Measurements from ENCODE around the gene CDC25A.

CDC25A gene

GRCh38 chr3:48185129-48185528, 3.1 kb downstream of the CDC25A start:
- Histone ChIP-seq H3K9ac (ENCODE audit: insufficient read length, low read depth) (no peak overlapping the region), H3K27me3 (ENCODE audit: insufficient read depth, insufficient read length) (no peaks in the 10 kb centered on the region), H3K9me3 (ENCODE audit: insufficient read depth, low read length) (no peaks in the 10 kb centered on the region), H3K4me1 (ENCODE audit: insufficient read depth, insufficient read length) (peaks cover 7% of the 10 kb centered on the region), H3K4me3 (ENCODE audit: insufficient read length, low read depth) (no peak overlapping the region), H3K36me3 (ENCODE audit: insufficient read depth, insufficient read length, low read length) (peaks cover 67% of the 10 kb centered on the region)
- DNase-seq (ENCODE audit: low read depth, low spot score), result no peak
- TF ChIP-seq YY1 (IDR thresholded peaks at IDR 0.05; ENCODE audit: insufficient read depth, insufficient read length) (no peak), ZNF274 (IDR thresholded peaks at IDR 0.05; ENCODE audit: low read depth, low read length) (no peak), SUZ12 (IDR thresholded peaks at IDR 0.05; ENCODE audit: extremely low read depth, insufficient read depth, insufficient read length) (no peak)

- H3K9ac ChIP-seq (ENCODE audit: insufficient read length, low read depth), result no peak overlapping the region
- H3K36me3 ChIP-seq (ENCODE audit: insufficient read depth, insufficient read length, low read length), result peaks cover 75% of the 10 kb centered on the region
- no peak overlapping the region for H3K4me3 ChIP-seq (ENCODE audit: insufficient read length, low read depth)
- H3K4me1 ChIP-seq (ENCODE audit: insufficient read depth, insufficient read length), result peaks cover 7% of the 10 kb centered on the region
- DNase-seq (ENCODE audit: low read depth, low spot score), result no peak
- no peaks in the 10 kb centered on the region for H3K27me3 ChIP-seq (ENCODE audit: insufficient read depth, insufficient read length)
- H3K9me3 ChIP-seq (ENCODE audit: insufficient read depth, low read length), result no peaks in the 10 kb centered on the region
- no peak for TF ChIP-seq YY1 (IDR thresholded peaks at IDR 0.05; ENCODE audit: insufficient read depth, insufficient read length)
- no peak for TF ChIP-seq SUZ12 (IDR thresholded peaks at IDR 0.05; ENCODE audit: extremely low read depth, insufficient read depth, insufficient read length)
- TF ChIP-seq ZNF274 (IDR thresholded peaks at IDR 0.05; ENCODE audit: low read depth, low read length), result no peak
Observed at GRCh38 chr3:48184299-48184698, 3.9 kb downstream of the CDC25A start.

- Histone ChIP-seq H3K36me3 (ENCODE audit: insufficient read depth, insufficient read length, low read length) (peaks cover 100% of the 10 kb centered on the region), H3K4me3 (ENCODE audit: insufficient read length, low read depth) (no peak overlapping the region), H3K27me3 (ENCODE audit: insufficient read depth, insufficient read length) (no peaks in the 10 kb centered on the region), H3K9ac (ENCODE audit: insufficient read length, low read depth) (no peak overlapping the region), H3K9me3 (ENCODE audit: insufficient read depth, low read length) (no peaks in the 10 kb centered on the region), H3K4me1 (ENCODE audit: insufficient read depth, insufficient read length) (no peaks in the 10 kb centered on the region)
- no peak for TF ChIP-seq SUZ12 (IDR thresholded peaks at IDR 0.05; ENCODE audit: extremely low read depth, insufficient read depth, insufficient read length)
- no peak for TF ChIP-seq ZNF274 (IDR thresholded peaks at IDR 0.05; ENCODE audit: low read depth, low read length)
- TF ChIP-seq YY1 (IDR thresholded peaks at IDR 0.05; ENCODE audit: insufficient read depth, insufficient read length), result no peak
- no peak for DNase-seq (ENCODE audit: low read depth, low spot score)
Observed at GRCh38 chr3:48180531-48181253, 7.5 kb downstream of the CDC25A start.

- no peak for DNase-seq (ENCODE audit: low read depth, low spot score)
- H3K9ac ChIP-seq (ENCODE audit: insufficient read length, low read depth), result no peak overlapping the region
- no peaks in the 10 kb centered on the region for H3K9me3 ChIP-seq (ENCODE audit: insufficient read depth, low read length)
- TF ChIP-seq ZNF274 (IDR thresholded peaks at IDR 0.05; ENCODE audit: low read depth, low read length) (no peak), YY1 (IDR thresholded peaks at IDR 0.05; ENCODE audit: insufficient read depth, insufficient read length) (no peak), SUZ12 (IDR thresholded peaks at IDR 0.05; ENCODE audit: extremely low read depth, insufficient read depth, insufficient read length) (no peak)
- peaks cover 99% of the 10 kb centered on the region for H3K36me3 ChIP-seq (ENCODE audit: insufficient read depth, insufficient read length, low read length)
- no peaks in the 10 kb centered on the region for H3K27me3 ChIP-seq (ENCODE audit: insufficient read depth, insufficient read length)
- no peaks in the 10 kb centered on the region for H3K4me1 ChIP-seq (ENCODE audit: insufficient read depth, insufficient read length)
- no peak overlapping the region for H3K4me3 ChIP-seq (ENCODE audit: insufficient read length, low read depth)
Observed at GRCh38 chr3:48180021-48180420, 8.2 kb downstream of the CDC25A start.

DNA sequence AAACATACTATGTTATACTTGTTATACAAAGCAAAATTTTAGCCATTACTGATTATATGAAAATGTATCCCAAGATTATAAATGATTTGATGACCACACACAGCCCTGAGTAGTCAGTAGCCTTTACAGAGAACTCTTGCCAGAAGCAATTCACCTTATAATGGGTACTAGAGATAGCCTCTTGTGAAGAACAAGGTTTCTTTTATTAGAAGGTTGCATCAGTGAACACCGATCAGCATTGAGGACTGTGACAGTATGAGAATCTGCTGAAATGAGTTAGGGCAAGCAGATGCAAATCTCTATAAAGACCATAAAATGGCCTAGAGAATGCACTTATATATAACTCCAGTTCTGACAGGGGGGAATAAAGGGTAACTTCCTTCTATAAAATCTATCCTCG, 10.1 kb downstream of the CDC25A start:
- H3K36me3 ChIP-seq (ENCODE audit: insufficient read depth, insufficient read length, low read length), result peaks cover 97% of the 10 kb centered on the region
- no peak overlapping the region for H3K4me3 ChIP-seq (ENCODE audit: insufficient read length, low read depth)
- TF ChIP-seq ZNF274 (IDR thresholded peaks at IDR 0.05; ENCODE audit: low read depth, low read length) (no peak), YY1 (IDR thresholded peaks at IDR 0.05; ENCODE audit: insufficient read depth, insufficient read length) (no peak), SUZ12 (IDR thresholded peaks at IDR 0.05; ENCODE audit: extremely low read depth, insufficient read depth, insufficient read length) (no peak)
- no peaks in the 10 kb centered on the region for H3K9me3 ChIP-seq (ENCODE audit: insufficient read depth, low read length)
- no peaks in the 10 kb centered on the region for H3K27me3 ChIP-seq (ENCODE audit: insufficient read depth, insufficient read length)
- no peak for DNase-seq (ENCODE audit: low read depth, low spot score)
- no peaks in the 10 kb centered on the region for H3K4me1 ChIP-seq (ENCODE audit: insufficient read depth, insufficient read length)
- H3K9ac ChIP-seq (ENCODE audit: insufficient read length, low read depth), result no peak overlapping the region

- Histone ChIP-seq H3K9me3 (ENCODE audit: insufficient read depth, low read length) (no peaks in the 10 kb centered on the region), H3K27me3 (ENCODE audit: insufficient read depth, insufficient read length) (no peaks in the 10 kb centered on the region), H3K4me3 (ENCODE audit: insufficient read length, low read depth) (no peak overlapping the region), H3K36me3 (ENCODE audit: insufficient read depth, insufficient read length, low read length) (peaks cover 56% of the 10 kb centered on the region), H3K9ac (ENCODE audit: insufficient read length, low read depth) (no peak overlapping the region), H3K4me1 (ENCODE audit: insufficient read depth, insufficient read length) (peaks cover 3% of the 10 kb centered on the region)
- peak; percentile 56 for DNase-seq (ENCODE audit: low read depth, low spot score)
- TF ChIP-seq ZNF274 (IDR thresholded peaks at IDR 0.05; ENCODE audit: low read depth, low read length), result no peak
- no peak for TF ChIP-seq SUZ12 (IDR thresholded peaks at IDR 0.05; ENCODE audit: extremely low read depth, insufficient read depth, insufficient read length)
- TF ChIP-seq YY1 (IDR thresholded peaks at IDR 0.05; ENCODE audit: insufficient read depth, insufficient read length), result no peak
Observed at GRCh38 chr3:48157950-48158376, 30.3 kb downstream of the CDC25A start.

DNA sequence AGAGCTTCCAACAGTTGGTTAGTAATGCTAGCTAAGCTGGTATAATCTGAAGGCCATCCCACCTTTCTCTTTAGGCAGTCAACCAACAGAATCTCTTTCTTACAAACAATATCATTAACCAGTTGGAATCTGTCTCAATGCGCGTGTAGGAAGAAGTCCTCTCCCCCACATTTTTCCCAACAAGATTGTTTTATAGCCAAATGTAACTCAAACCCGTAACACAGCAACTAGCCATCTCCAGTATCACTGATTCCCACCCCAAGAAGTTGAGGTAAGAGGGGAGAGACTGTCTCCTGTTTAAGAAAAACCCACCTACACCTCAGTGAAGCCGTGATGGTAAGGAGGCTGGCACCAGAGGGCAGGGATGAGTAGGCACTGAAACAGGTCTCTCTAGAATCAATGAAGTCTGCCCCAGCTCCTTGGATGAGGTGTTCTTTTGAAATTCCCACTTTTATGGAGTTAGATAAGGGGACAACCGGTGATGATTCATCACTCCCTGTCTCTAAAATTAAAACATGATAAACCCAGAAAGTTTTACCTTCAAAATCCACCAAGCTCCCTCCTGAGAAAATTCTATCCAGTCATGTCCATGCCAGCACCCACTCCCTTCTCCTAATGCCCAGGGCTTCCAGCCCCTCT, 30.9 kb downstream of the CDC25A start:
- DNase-seq (ENCODE audit: low read depth, low spot score), result no peak
- peaks cover 55% of the 10 kb centered on the region for H3K36me3 ChIP-seq (ENCODE audit: insufficient read depth, insufficient read length, low read length)
- peaks cover 3% of the 10 kb centered on the region for H3K4me1 ChIP-seq (ENCODE audit: insufficient read depth, insufficient read length)
- TF ChIP-seq YY1 (IDR thresholded peaks at IDR 0.05; ENCODE audit: insufficient read depth, insufficient read length) (no peak), ZNF274 (IDR thresholded peaks at IDR 0.05; ENCODE audit: low read depth, low read length) (no peak), SUZ12 (IDR thresholded peaks at IDR 0.05; ENCODE audit: extremely low read depth, insufficient read depth, insufficient read length) (no peak)
- no peaks in the 10 kb centered on the region for H3K9me3 ChIP-seq (ENCODE audit: insufficient read depth, low read length)
- no peak overlapping the region for H3K9ac ChIP-seq (ENCODE audit: insufficient read length, low read depth)
- H3K27me3 ChIP-seq (ENCODE audit: insufficient read depth, insufficient read length), result no peaks in the 10 kb centered on the region
- H3K4me3 ChIP-seq (ENCODE audit: insufficient read length, low read depth), result no peak overlapping the region

Measured in NT2/D1 (cell line).